ENCODE results near the gene MC1R.
"Not testable (repeated sequence)": the region's sequence is repeated elsewhere in the genome, so short reads cannot be mapped to it uniquely, and the experiment has no call there.

Gene MC1R

DNA sequence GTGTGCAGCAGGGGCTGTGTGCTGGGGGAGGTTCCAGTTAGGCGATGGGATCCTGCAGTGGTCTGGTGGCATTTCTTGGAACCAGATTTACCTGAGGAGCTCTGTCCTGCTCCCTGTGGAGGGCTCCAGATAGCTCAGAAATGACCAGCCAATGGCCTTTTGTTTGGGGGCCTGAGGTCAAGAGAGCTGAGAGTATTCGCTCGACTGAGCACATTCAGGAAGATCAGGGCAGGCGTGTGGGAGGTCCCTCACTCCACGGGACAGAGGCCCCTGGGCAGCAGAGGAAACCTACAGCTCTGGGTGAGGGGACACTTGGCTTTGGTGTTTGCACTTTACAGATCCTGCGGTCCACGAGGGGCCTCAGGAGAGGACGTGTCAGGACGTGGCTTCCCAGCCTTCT lies 48.1 kb downstream of the MC1R start:
- Histone ChIP-seq H3K27ac (no peak overlapping the region), H4K20me1 (ENCODE audit: insufficient read depth) (no peaks in the 10 kb centered on the region), H2AFZ (ENCODE audit: low read depth) (no peak overlapping the region), H3K9ac (no peak overlapping the region), H3K36me3 (ENCODE audit: insufficient read depth) (no peaks in the 10 kb centered on the region), H3K4me3 (IDR thresholded peaks at IDR 0.05; ENCODE audit: insufficient read depth, low read depth, low read length) (no peak overlapping the region), H3K27me3 (ENCODE audit: insufficient read depth, low read depth) (no peaks in the 10 kb centered on the region), H3K4me1 (ENCODE audit: low read depth, poor library complexity, severe bottlenecking) (peaks cover under 1% of the 10 kb centered on the region), H3K79me2 (ENCODE audit: insufficient read depth, low read depth) (no peaks in the 10 kb centered on the region), H3K4me2 (no peak overlapping the region)
- no peak for TF ChIP-seq CTCF (conservative IDR thresholded peaks at IDR 0.05; ENCODE audit: low read depth, low read length)

DNA sequence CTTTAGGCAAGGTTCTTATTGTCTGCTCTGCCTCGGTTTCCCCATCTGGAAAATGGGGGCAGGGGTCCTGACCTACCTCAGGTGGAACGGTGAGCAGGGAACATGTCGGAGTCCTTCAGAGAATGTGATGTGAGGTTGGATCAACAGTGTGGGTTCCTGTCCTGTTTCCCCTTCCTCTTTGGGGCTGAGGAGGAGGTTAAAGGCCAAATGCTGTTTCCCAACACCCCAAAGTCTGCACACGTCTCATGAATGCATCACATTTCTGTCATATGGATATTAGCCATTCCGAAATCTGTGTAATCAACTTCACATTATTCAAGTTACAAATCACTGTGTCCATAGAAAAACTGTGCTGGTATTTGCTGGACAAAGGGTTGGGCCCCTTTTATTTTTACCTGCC lies 48.8 kb downstream of the MC1R start:
- not testable (repeated sequence) for H4K20me1 ChIP-seq (ENCODE audit: insufficient read depth); H3K27ac ChIP-seq; H3K79me2 ChIP-seq (ENCODE audit: insufficient read depth, low read depth); H3K4me2 ChIP-seq; H3K9ac ChIP-seq; H3K4me1 ChIP-seq (ENCODE audit: low read depth, poor library complexity, severe bottlenecking); H2AFZ ChIP-seq (ENCODE audit: low read depth); H3K36me3 ChIP-seq (ENCODE audit: insufficient read depth); H3K4me3 ChIP-seq (IDR thresholded peaks at IDR 0.05; ENCODE audit: insufficient read depth, low read depth, low read length); H3K27me3 ChIP-seq (ENCODE audit: insufficient read depth, low read depth)

- not testable (repeated sequence) for H3K4me1 ChIP-seq (ENCODE audit: low read depth, poor library complexity, severe bottlenecking); H2AFZ ChIP-seq (ENCODE audit: low read depth); H3K4me3 ChIP-seq (IDR thresholded peaks at IDR 0.05; ENCODE audit: insufficient read depth, low read depth, low read length); H3K79me2 ChIP-seq (ENCODE audit: insufficient read depth, low read depth); H3K36me3 ChIP-seq (ENCODE audit: insufficient read depth); H4K20me1 ChIP-seq (ENCODE audit: insufficient read depth); H3K9ac ChIP-seq; H3K4me2 ChIP-seq; H3K27ac ChIP-seq; H3K27me3 ChIP-seq (ENCODE audit: insufficient read depth, low read depth)
These were observed 49.4 kb downstream of the MC1R start for GRCh38 chr16:89968074-89968473.

GRCh38 chr16:89969741-89970410 lies 51.2 kb downstream of the MC1R start:
- no peak overlapping the region for H3K4me2 ChIP-seq
- H3K4me1 ChIP-seq (ENCODE audit: low read depth, poor library complexity, severe bottlenecking), result peaks cover 15% of the 10 kb centered on the region
- no peak overlapping the region for H3K4me3 ChIP-seq (IDR thresholded peaks at IDR 0.05; ENCODE audit: insufficient read depth, low read depth, low read length)
- no peak overlapping the region for H2AFZ ChIP-seq (ENCODE audit: low read depth)
- H3K27ac ChIP-seq, result no peak overlapping the region
- H3K36me3 ChIP-seq (ENCODE audit: insufficient read depth), result no peaks in the 10 kb centered on the region
- peaks cover 21% of the 10 kb centered on the region for H3K79me2 ChIP-seq (ENCODE audit: insufficient read depth, low read depth)
- H3K9ac ChIP-seq, result no peak overlapping the region
- TF ChIP-seq CTCF (conservative IDR thresholded peaks at IDR 0.05; ENCODE audit: low read depth, low read length), result no peak
- no peaks in the 10 kb centered on the region for H4K20me1 ChIP-seq (ENCODE audit: insufficient read depth)
- no peaks in the 10 kb centered on the region for H3K27me3 ChIP-seq (ENCODE audit: insufficient read depth, low read depth)
